Loucy (cell line): ENCODE measurements around the gene SPOCK1.
A peak's percentile ranks its signal among the peaks of the same experiment; 100 is the strongest.

ENCODE experiments used
- H2AFZ ChIP-seq: fragments of 200-600 bp; sonication (generic); 2 replicates; pipeline ENCODE4 v1.6.0; 2016; ENCODE audit warnings: antibody characterized with exemption, mild to moderate bottlenecking, low read length, moderate library complexity
- H3F3A ChIP-seq: fragments of 200-600 bp; 2 replicates; pipeline ENCODE4 v1.6.0; 2016; ENCODE audit warnings: antibody characterized with exemption, low read depth, mild to moderate bottlenecking
- H3K27me3 ChIP-seq: fragments of 200-600 bp; sonication (generic); 2 replicates; pipeline ENCODE4 v1.6.1; 2014; ENCODE audit warnings: low read length, mild to moderate bottlenecking; ENCODE audit not compliant: insufficient read depth, poor library complexity, severe bottlenecking
- H3K36me3 ChIP-seq: fragments of 200-600 bp; sonication (generic); 2 replicates; pipeline ENCODE4 v1.6.1; 2016; ENCODE audit warnings: low read length; ENCODE audit not compliant: insufficient read depth
- H3K4me1 ChIP-seq: fragments of 200-600 bp; sonication (generic); 2 replicates; pipeline ENCODE4 v1.5.1; 2014; ENCODE audit warnings: low read length, mild to moderate bottlenecking; ENCODE audit not compliant: insufficient read depth, poor library complexity, severe bottlenecking
- H3K4me2 ChIP-seq: fragments of 200-600 bp; sonication (generic); 2 replicates; pipeline ENCODE4 v1.6.0; 2014; ENCODE audit warnings: antibody characterized with exemption, low read length, low read depth, mild to moderate bottlenecking; ENCODE audit not compliant: poor library complexity, severe bottlenecking
- H3K4me3 ChIP-seq: fragments of 200-600 bp; sonication (generic); 2 replicates; pipeline ENCODE4 v1.5.1; 2014; ENCODE audit warnings: low read length, mild to moderate bottlenecking, mixed read lengths; ENCODE audit not compliant: poor library complexity, severe bottlenecking
- H3K79me2 ChIP-seq: fragments of 200-600 bp; sonication (generic); 2 replicates; pipeline ENCODE4 v1.6.1; 2014; ENCODE audit warnings: low read length; ENCODE audit not compliant: insufficient read depth
- H3K9ac ChIP-seq: fragments of 200-600 bp; sonication (generic); 2 replicates; pipeline ENCODE4 v1.6.0; 2014; ENCODE audit warnings: mild to moderate bottlenecking, low read depth, low read length, moderate library complexity; ENCODE audit not compliant: poor library complexity, severe bottlenecking
- H3K9me2 ChIP-seq: fragments of 200-600 bp; sonication (generic); replicated peaks from 2 replicates; pipeline ENCODE4 v1.6.1; 2016; ENCODE audit warnings: low read depth, low read length, mixed read lengths
- H3K9me3 ChIP-seq: fragments of 200-600 bp; sonication (generic); 2 replicates; pipeline ENCODE4 v1.6.1; 2014; ENCODE audit warnings: mild to moderate bottlenecking, antibody characterized with exemption, low read length, low read depth; ENCODE audit not compliant: insufficient read depth
- H4K20me1 ChIP-seq: fragments of 200-600 bp; sonication (generic); 2 replicates; pipeline ENCODE4 v1.6.0; 2014; ENCODE audit warnings: antibody characterized with exemption, low read length, mild to moderate bottlenecking; ENCODE audit not compliant: insufficient read depth, poor library complexity, severe bottlenecking
- EZH2phosphoT487 ChIP-seq: fragments of 200-600 bp; IDR thresholded peaks from 2 replicates; pipeline ENCODE4 v1.6.1; 2018; ENCODE audit warnings: antibody characterized with exemption, mild to moderate bottlenecking, moderate library complexity, borderline replicate concordance
- TF ChIP-seq, protein P1 (sequence below): fragments of 200-600 bp; sonication (generic); conservative IDR thresholded peaks from 2 replicates; pipeline ENCODE4 v1.5.1; 2014; ENCODE audit warnings: mild to moderate bottlenecking, antibody characterized with exemption, low read length

The SPOCK1 gene

DNA sequence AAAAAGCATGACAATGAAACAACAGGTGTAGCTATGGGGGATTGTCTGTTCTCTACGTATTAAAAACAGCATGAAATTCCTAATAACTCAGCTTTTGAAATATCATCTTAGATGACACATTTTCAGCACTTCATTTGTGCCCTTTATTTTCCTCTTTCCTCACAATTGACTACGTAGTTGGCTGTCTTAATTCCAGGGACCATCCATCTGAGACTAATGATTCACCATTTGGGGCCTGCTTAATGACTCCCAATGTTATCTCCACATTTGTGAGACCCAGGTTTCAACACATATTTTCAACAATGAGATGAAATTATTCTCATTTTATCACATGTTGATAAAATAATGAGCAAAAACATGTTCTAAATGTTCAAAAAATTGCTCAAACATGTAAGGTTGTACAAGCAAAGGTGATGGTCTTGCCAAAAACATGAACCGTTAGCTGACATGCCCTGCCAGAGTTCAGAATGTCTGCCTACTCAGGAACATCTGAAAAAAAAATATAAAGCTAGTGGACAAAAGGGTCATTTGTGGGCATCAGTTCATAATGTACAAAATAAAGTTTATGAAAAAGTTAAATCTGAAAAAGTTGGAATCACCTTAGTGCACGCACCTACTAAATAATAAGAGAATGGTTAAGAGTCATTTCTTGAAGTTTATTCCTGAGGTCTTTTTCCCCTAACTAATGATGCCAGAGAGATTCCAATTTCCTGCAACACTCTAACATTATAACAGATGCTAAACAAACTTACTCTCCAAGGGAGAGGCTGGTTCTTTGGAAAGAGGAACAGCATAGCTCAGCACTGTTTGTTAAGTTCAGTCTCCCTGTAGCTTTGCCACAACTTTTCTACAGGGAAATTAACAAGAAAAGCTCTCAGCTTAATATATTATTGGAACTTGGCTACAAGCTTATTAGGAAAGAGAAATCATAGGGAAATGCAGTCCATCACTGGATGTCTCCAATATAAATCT lies 275.5 kb downstream of the SPOCK1 start:
- no peak overlapping the region for H3K4me2 ChIP-seq
- no peaks in the 10 kb centered on the region for H3K9me2 ChIP-seq
- H3K4me1 ChIP-seq, result no peaks in the 10 kb centered on the region
- H3K27me3 ChIP-seq, result no peaks in the 10 kb centered on the region
- H3F3A ChIP-seq, result no peaks in the 10 kb centered on the region
- no peak overlapping the region for H3K9ac ChIP-seq
- no peaks in the 10 kb centered on the region for H3K79me2 ChIP-seq
- no peak overlapping the region for H2AFZ ChIP-seq
- TF ChIP-seq, protein P1, sequence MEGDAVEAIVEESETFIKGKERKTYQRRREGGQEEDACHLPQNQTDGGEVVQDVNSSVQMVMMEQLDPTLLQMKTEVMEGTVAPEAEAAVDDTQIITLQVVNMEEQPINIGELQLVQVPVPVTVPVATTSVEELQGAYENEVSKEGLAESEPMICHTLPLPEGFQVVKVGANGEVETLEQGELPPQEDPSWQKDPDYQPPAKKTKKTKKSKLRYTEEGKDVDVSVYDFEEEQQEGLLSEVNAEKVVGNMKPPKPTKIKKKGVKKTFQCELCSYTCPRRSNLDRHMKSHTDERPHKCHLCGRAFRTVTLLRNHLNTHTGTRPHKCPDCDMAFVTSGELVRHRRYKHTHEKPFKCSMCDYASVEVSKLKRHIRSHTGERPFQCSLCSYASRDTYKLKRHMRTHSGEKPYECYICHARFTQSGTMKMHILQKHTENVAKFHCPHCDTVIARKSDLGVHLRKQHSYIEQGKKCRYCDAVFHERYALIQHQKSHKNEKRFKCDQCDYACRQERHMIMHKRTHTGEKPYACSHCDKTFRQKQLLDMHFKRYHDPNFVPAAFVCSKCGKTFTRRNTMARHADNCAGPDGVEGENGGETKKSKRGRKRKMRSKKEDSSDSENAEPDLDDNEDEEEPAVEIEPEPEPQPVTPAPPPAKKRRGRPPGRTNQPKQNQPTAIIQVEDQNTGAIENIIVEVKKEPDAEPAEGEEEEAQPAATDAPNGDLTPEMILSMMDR, result no peak
- TF ChIP-seq EZH2phosphoT487, result no peak
- no peak overlapping the region for H3K4me3 ChIP-seq
- H4K20me1 ChIP-seq, result no peaks in the 10 kb centered on the region
- H3K9me3 ChIP-seq, result no peaks in the 10 kb centered on the region
- no peaks in the 10 kb centered on the region for H3K36me3 ChIP-seq

DNA sequence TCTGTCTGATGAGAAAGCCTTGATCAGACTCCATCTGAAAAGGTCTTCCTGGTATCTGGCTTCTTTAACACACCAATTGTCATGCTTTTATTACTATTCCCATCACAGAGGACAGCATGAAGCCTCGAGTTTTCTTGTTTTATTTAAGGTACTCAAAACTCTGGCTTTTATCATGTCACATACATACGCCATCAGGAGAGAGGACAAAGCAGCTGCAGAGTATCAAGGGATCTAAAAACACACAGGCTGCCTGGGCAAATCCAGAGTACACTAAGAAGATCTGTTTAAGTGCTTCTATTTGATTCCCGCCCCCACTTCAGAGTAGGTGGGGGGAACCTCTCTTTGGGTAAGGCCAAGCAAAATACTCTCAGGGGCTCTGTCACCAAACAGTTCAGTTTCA lies 277.2 kb downstream of the SPOCK1 start:
- no peaks in the 10 kb centered on the region for H3K36me3 ChIP-seq
- TF ChIP-seq, protein P1, result no peak
- TF ChIP-seq EZH2phosphoT487, result no peak
- H3K4me1 ChIP-seq, result no peaks in the 10 kb centered on the region
- H3K4me3 ChIP-seq, result no peak overlapping the region
- H3K79me2 ChIP-seq, result no peaks in the 10 kb centered on the region
- H3K27me3 ChIP-seq, result no peaks in the 10 kb centered on the region
- no peaks in the 10 kb centered on the region for H3K9me2 ChIP-seq
- H3K4me2 ChIP-seq, result no peak overlapping the region
- H3K9ac ChIP-seq, result no peak overlapping the region
- H3F3A ChIP-seq, result no peaks in the 10 kb centered on the region
- H3K9me3 ChIP-seq, result no peaks in the 10 kb centered on the region
- H4K20me1 ChIP-seq, result no peaks in the 10 kb centered on the region
- no peak overlapping the region for H2AFZ ChIP-seq

DNA sequence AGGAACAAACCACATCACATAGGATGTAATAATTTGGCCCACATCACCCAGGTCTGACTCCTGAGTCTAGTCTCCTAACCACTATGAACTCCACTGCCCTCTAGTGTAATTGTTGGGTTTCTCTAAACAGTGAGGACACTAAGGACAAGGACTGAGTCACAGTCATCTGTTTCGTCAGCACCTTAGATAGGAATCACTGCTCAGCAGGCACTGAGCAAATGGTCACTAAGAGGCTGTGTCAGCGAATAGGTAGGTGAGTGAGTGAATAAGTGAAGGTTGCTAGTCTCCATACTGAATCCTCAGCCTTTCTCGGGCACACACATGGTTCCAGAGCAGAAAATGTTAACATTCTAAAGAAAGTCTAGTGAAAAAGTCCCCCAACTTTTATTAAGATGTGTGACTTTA lies 278.6 kb downstream of the SPOCK1 start:
- Histone ChIP-seq H2AFZ (no peak overlapping the region), H3K36me3 (no peaks in the 10 kb centered on the region), H3F3A (no peaks in the 10 kb centered on the region), H3K79me2 (no peaks in the 10 kb centered on the region), H3K4me3 (no peak overlapping the region), H3K4me2 (no peak overlapping the region), H3K9me2 (no peaks in the 10 kb centered on the region), H3K27me3 (no peaks in the 10 kb centered on the region), H3K9ac (no peak overlapping the region), H3K4me1 (no peaks in the 10 kb centered on the region), H4K20me1 (no peaks in the 10 kb centered on the region), H3K9me3 (no peaks in the 10 kb centered on the region)
- TF ChIP-seq EZH2phosphoT487, result no peak
- TF ChIP-seq, protein P1, result peak; percentile 77
